Left lung (tissue), 10 donors: ENCODE results near the gene CLEC4G. TPM values are rescaled to one million over a fixed set of nuclear protein-coding genes. Genes with fewer than 3 reads are reported as not detected.
"Not testable (repeated sequence)": the region's sequence is repeated elsewhere in the genome, so short reads cannot be mapped to it uniquely, and the experiment has no call there.

Source experiments
- ATAC-seq: fragments of 200-7000 bp; cut with Tn5 transposase; one replicate; pipeline ENCODE4 v1.9.1; 2020; ENCODE audit warnings: moderate library complexity
- DNase-seq, 4 donors: peaks; one replicate each; pipeline ENCODE4 v3.0.0-alpha.2; 2013 to 2020
- H3K27ac ChIP-seq, 2 donors: fragments of 200-600 bp; sonication (generic) in 1 of 2; one replicate each; pipeline versions ENCODE4 v1.5.0 to v1.8.0; 2020 to 2021
- H3K27me3 ChIP-seq, 2 donors: fragments of 200-600 bp; sonication (generic) in 1 of 2; one replicate each; pipeline versions ENCODE4 v1.5.0 to v1.8.0; 2020 to 2021
- H3K36me3 ChIP-seq, 2 donors: fragments of 200-600 bp; sonication (generic) in 1 of 2; one replicate each; pipeline versions ENCODE4 v1.5.0 to v1.8.0; 2020 to 2021
- H3K4me1 ChIP-seq, 2 donors: fragments of 200-600 bp; one replicate each; pipeline ENCODE4 v1.8.0; 2021
- H3K4me3 ChIP-seq, 2 donors: fragments of 200-600 bp; sonication (generic) in 1 of 2; one replicate each; pipeline versions ENCODE4 v1.5.0 to v1.8.0; 2020 to 2021; ENCODE audit warnings: mild to moderate bottlenecking in 1 of 2
- H3K9me3 ChIP-seq, 2 donors: fragments of 200-600 bp; sonication (generic) in 1 of 2; one replicate each; pipeline versions ENCODE4 v1.5.0 to v1.8.0; 2020 to 2021
- CTCF ChIP-seq, 2 donors: fragments of 200-600 bp; sonication (generic) in 1 of 2; IDR thresholded peaks; one replicate each; pipeline versions ENCODE4 v1.5.0 to v1.8.0; 2021; ENCODE audit warnings: antibody characterized with exemption in 2 of 2
- intact Hi-C, 2 donors: fragments of 100-400 bp; cut with DNase I; formaldehyde crosslinking; loops; one replicate each; pipeline versions ENCODE4 v1.11.2 to v1.14.2; 2022
- polyA plus RNA-seq, 6 donors: library from polyadenylated mRNA; unstranded; fragments of 120-200 nt; gene quantifications; one replicate each; pipeline ENCODE4 v1.2.1, GENCODE V29; 2013; ENCODE audit not compliant: insufficient read length in 6 of 6
- total RNA-seq, 2 donors: library from RNA; stranded (reverse); fragmentation: NEBNext Ultra II Directional; extraction: Animal tissue kit (Norgen Biotek cat#: 25700); gene quantifications; one replicate each; pipeline ENCODE4 v1.2.1, GENCODE V29; 2021
- donor health status: DM: no; HTN: yes; CAD: no.
- donor health status: DM: no; HTN: no; CAD: no.

CLEC4G gene
- total and polyA plus RNA-seq, 8 donors = 0.20 to 2.2 (median 0.33) TPM; not detected in 2

- no peak within 1 kb of the TSS for H3K27ac ChIP-seq
- peaks cover 0 to 6% of the 10 kb centered on the region in 2 donors for H3K4me1 ChIP-seq
- DNase-seq (no peak), ATAC-seq (peak; percentile 48)
- H3K4me3 ChIP-seq = no peak within 1 kb of the TSS
- no peaks in the 10 kb centered on the region for H3K36me3 ChIP-seq
- intact Hi-C loops = no loop called here
- TF ChIP-seq CTCF (IDR thresholded peaks at IDR 0.05) = no peak
- H3K27me3 ChIP-seq = peaks cover 0 to 9% of the 10 kb centered on the region in 2 donors
- H3K9me3 ChIP-seq = no peaks in the 10 kb centered on the region
Observed at GRCh38 chr19:7746903-7747884, 15.3 kb upstream of the CLEC4G start, which contains the start of gene CD209. TSS of gene CD209 (minus strand) at chr19:7747534. CDS start at chr19:7747511, 23 bp downstream.

- H3K27ac ChIP-seq, H3K4me1 ChIP-seq, intact Hi-C loops, DNase-seq, H3K4me3 ChIP-seq, ATAC-seq, H3K9me3 ChIP-seq, H3K36me3 ChIP-seq, H3K27me3 ChIP-seq: not testable (repeated sequence)
Observed at GRCh38 chr19:7746306-7746705, 14.4 kb upstream of the CLEC4G start.

- no peaks in the 10 kb centered on the region for H3K36me3 ChIP-seq
- intact Hi-C loops = no loop called here
- H3K9me3 ChIP-seq = no peaks in the 10 kb centered on the region
- H3K4me1 ChIP-seq = peaks cover 0 to 6% of the 10 kb centered on the region in 2 donors
- H3K4me3 ChIP-seq = no peak overlapping the region
- no peak overlapping the region for H3K27ac ChIP-seq
- no peak for TF ChIP-seq CTCF (IDR thresholded peaks at IDR 0.05)
- ATAC-seq = no peak
- no peak for DNase-seq
- peaks cover 0 to 9% of the 10 kb centered on the region in 2 donors for H3K27me3 ChIP-seq
Observed at GRCh38 chr19:7744871-7745650, 13.2 kb upstream of the CLEC4G start.

- Histone ChIP-seq H3K27ac (no peak overlapping the region), H3K9me3 (no peaks in the 10 kb centered on the region), H3K4me3 (no peak overlapping the region), H3K27me3 (peaks cover 0 to 9% of the 10 kb centered on the region in 2 donors), H3K36me3 (no peaks in the 10 kb centered on the region), H3K4me1 (peaks cover 0 to 6% of the 10 kb centered on the region in 2 donors)
- ATAC-seq (no peak), DNase-seq (no peak)
- intact Hi-C loops = no loop called here
- no peak for TF ChIP-seq CTCF (IDR thresholded peaks at IDR 0.05)
Observed at GRCh38 chr19:7744199-7744786, 12.4 kb upstream of the CLEC4G start.

- Histone ChIP-seq H3K4me3 (no peak overlapping the region), H3K27me3 (peaks cover 0 to 9% of the 10 kb centered on the region in 2 donors), H3K4me1 (peaks cover 0 to 6% of the 10 kb centered on the region in 2 donors), H3K36me3 (no peaks in the 10 kb centered on the region), H3K27ac (no peak overlapping the region), H3K9me3 (no peaks in the 10 kb centered on the region)
- intact Hi-C loops = no loop called here
- TF ChIP-seq CTCF (IDR thresholded peaks at IDR 0.05) = no peak
- ATAC-seq (no peak), DNase-seq (peak in 1 of 4 donors; percentile 10)
Observed at GRCh38 chr19:7743425-7743841, 11.5 kb upstream of the CLEC4G start.
